Skin of body (tissue), 2 donors: Measurements from ENCODE around the gene APOL5. TPM values are rescaled to one million over a fixed set of nuclear protein-coding genes. Genes with fewer than 3 reads are reported as not detected.
A peak's percentile ranks its signal among the peaks of the same experiment; 100 is the strongest.
"Not testable (repeated sequence)": the region's sequence is repeated elsewhere in the genome, so short reads cannot be mapped to it uniquely, and the experiment has no call there.

ENCODE experiments used
- DNase-seq: peaks from one replicate; lab custom pipeline; 2025; lab: John Stamatoyannopoulos, UW
- total RNA-seq: library from RNA; depleted of rRNA; stranded (reverse); fragments of >200 nt; gene quantifications from one replicate; pipeline ENCODE4 v1.2.3, GENCODE V29; 2014

The APOL5 gene
- total RNA-seq, 1 donor from 2014 or later: 0.69 TPM

- DNase-seq: no peak
Observed at GRCh38 chr22:35708917-35709316, 8.8 kb upstream of the APOL5 start.

- no peak for DNase-seq
Observed at GRCh38 chr22:35711336-35711735, 6.3 kb upstream of the APOL5 start.

DNA sequence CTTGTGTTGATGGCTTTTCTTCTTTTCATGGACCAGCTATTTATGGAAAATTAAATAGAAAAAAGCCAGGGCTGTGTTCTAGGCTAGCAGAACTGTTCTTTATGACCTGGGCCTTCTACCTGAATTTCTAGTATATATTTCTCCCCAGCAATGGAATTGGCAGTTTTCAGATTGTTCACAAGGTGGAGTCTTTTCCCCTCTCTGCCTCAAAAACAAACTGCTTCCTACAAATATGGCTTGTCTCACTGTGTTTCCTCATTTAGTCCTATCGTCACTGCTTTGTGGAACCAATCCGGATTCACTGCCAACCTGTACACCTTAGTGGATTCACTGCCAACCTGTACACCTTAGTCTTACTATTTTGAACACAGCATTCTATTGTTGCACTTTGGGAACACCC is 5.0 kb upstream of the APOL5 start:
- DNase-seq: no peak

DNA sequence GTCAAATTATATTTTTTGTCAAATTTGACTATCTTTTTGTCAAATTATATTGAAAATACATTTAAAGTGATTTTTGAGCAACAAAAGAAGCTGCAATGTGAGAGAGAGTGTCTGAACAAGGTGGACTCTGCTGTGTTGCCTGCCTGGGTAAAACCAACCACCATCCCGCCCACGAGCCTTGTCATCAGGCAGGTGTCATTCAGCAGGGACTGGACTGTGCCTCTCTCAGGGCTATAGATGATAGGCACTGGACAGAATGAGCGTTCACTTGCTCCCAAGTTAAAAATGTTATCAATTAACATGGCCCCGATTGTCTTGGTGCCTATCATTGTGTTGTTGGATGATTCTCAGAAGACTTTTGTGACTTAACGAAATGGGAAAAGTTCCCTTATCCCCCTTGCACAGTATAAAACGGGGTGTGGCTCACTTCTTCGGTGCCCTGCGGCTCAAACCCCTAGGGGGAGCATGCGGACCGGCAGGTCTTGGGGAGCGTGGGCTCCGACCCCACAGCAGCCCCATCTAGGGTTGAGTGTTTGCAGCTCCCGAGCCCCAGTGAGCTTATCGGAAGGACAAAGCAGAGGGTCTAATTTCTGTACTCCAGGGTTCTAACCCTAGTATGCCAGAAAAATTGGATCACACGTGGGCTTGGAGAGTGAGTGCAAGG is 1.7 kb downstream of the APOL5 start:
- no peak for DNase-seq

GRCh38 chr22:35721960-35722359 is 4.3 kb downstream of the APOL5 start:
- DNase-seq: no peak

DNA sequence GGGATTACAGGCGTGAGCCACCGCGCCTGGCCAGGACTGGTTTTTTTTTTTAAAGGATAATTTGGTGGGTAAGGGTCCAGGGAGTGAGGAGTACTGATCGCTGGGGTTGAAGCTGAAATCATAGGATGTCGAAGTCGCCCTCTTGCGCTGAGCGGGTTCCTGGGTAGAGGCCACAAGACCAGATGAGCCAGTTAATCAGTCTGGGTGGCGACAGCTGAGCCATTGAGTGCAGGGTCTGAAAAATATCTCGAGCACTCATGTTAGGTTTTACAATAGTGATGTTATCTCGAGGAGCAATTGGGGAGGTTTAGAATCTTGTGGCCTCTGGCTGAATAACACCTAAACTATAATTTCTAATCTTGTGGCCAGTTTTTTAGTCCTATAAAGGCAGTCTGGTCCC is 7.8 kb downstream of the APOL5 start:
- no peak for DNase-seq

DNA sequence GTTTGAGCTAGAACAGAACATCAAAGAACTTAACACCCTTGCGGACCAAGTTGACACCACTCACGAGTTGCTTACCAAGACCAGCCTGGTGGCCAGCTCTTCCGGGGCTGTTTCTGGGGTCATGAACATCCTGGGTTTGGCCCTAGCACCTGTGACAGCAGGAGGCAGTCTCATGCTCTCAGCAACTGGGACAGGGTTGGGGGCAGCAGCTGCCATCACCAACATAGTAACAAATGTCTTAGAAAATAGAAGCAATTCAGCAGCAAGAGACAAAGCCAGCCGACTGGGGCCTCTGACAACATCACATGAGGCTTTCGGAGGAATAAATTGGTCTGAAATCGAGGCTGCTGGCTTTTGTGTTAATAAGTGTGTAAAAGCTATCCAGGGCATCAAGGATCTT is 8.7 kb downstream of the APOL5 start:
- DNase-seq: no peak

GRCh38 chr22:35726933-35727332 is 9.3 kb downstream of the APOL5 start:
- DNase-seq: no peak

DNA sequence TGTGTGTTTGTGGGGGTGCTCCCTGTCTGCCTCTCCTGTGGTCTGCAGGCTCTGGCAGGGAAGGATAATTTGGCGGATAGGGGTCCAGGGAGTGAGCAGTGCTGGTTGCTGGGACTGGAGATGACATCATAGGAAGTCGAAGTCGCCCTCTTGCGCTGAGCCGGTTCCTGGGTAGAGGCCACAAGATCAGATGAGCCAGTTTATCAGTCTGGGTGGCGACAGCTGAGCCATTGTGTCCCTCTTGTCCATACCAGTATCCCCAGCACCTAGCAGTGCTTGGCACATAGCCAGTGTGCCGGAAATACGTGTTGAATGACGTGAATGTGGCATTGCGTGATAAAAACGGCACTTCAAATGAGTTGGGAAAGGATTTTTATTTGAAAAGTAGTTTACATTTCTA is 9.8 kb downstream of the APOL5 start:
- DNase-seq: no peak

DNA sequence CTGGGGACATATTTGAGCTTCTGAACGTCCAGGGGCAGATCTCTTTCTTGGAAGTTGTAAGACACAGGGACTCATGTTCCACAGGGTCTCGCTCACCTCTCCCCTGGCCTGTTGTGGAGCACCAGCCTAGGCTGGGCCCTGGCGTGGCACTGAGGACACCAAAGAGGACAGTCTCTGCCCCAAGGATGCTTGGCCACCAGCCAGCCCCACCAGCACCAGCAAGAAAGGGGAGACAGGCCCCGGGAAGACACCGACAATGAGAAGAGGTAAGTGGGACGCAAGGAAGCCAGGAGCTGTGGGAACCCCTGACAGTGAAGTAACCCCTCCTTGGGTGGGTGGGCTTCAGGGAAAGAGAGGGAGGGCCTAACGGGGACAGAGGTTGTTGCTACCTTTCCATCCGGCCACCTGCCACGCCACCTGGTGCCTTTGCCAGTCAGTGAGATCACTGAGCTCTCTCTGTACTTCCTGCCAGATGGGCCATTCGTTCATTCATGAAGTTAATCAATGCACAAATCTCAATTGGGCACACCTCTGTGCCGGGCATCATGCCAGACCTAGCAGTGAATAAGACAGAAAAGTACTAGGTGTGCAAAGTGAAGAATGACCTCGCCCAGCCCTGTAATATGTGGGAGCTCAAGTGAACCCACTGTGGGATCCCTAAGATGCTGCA is 11.1 kb downstream of the APOL5 start:
- DNase-seq: no peak

DNA sequence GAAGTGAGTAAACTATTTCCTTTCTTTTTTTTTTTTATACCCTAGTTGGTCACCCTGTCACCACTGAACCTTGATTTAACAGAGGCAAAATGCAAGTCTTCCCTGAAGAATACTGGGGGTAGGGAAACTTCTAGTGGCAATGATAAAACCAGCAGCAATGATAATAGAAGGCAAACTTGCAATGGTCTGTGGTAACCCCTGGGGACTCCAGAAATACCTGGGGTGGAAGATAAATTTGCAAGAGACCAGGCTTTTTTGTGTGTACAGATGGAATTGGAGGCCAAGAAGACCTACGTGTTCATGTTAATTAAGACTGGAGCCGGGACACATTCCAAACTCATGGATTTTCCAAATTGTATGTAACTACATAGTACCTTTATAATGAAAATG is 11.6 kb downstream of the APOL5 start:
- DNase-seq: no peak

DNA sequence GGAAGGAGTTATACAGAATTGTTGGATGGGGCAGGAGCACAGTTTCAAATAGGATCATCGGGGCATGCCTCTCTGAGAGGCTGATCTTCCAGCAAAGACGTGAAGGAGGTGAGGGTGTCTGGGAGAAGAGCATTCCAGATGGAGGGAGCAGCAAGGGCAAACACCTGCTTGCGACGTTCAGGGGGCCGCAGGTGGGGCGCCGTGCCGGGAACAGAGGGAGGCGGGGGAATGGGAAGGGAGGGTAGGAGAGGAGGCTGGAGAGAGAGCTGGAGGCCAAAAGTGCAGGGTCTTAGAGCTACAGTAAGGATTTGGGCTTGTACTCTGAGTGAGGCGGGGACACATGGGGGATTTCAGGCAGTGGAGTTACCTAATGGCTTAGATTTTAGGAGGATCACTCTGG is 13.6 kb downstream of the APOL5 start:
- no peak for DNase-seq

DNA sequence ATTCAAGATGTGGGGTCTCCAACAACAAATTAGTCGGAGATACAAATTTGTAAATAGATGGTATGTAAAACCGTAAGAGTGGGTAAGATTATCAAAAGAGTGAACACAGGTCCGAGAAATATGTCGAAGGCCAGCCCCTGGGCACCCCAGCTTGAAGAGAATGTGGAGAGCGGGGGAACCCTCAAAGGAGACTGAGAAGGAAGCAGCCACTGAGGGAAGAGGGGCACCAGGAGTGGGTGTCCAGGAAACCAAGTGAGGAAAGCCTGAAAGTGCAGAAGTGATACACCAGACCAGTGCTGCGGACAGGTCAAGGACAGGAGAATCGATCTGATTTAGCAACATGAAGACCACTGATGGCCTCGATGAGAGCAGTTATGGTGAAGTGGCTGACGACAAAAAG is 14.4 kb downstream of the APOL5 start:
- no peak for DNase-seq

DNA sequence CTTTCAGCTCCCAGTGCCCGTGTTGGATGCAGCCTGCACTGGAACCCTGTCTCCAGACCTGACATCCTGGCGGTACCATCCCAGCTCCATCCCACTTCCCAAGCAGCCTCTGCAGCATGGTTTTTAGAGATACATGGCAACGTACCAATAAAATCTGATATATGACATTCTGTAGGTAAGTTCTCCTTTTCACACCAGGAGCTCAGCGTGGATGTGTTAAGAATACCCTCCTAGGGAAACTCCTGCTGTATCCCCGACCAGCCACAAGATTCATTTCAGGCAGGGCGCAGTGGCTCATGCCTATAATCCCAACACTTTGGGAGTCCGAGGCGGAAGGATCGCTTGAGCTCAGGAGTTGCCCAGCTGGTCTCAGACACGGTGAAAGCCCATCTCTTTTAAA is 15.4 kb downstream of the APOL5 start:
- no peak for DNase-seq

- DNase-seq: peak; percentile 84
Observed at GRCh38 chr22:35733791-35734516, 16.3 kb downstream of the APOL5 start.

DNA sequence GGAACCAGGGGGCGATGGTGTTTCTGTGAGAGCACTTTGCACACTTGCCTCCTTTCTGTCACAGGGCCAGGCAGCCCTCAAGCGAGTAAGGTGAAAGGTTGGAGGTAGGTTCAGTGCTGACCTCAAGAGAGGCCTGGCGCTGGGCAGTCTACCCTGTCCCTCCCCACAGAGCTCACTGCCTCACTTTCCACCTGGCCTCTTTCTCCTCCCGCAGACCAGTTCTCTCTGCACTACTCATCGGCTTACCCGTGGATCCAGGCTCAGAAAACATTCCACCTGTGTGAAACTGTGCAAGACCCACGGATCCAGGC is 16.8 kb downstream of the APOL5 start:
- no peak for DNase-seq

DNA sequence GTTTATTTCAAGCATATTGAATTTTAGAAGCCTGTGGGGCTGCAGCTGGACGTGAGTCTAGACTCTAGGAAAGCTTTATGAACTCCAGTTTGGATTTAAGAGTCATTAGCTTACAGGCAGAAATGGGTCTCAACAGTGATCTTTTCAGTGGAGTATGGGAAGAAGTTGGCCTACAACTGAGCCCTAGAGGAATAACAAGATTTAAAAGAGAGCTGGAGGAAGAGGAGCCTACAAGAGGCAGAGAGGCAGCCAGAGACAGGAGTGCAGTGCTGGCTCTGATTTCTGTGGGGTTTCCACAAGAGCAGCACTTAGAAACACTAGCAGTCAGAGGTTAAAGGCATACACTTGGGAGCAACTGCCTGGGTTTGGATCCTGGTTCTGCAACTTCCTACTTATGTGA is 17.9 kb downstream of the APOL5 start:
- no peak for DNase-seq

DNA sequence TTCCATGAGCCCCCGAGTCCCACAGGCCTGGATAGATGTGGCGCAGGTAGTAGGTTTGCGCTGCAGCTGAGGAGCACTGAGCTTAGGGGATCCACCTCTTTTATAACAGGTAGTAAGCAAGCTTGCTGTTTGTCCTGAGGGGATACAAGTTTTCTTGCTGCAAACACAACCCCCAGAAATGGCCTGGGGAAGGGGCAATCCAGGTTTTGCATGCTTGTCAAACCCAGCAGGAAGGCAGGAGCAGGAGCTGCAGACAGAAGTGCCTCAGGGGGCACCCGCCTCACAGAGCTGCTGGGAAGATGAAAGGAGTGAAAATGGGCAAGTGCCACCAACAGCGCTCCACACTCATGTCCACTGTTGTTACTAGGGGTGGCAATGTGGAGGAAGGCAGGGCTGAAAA is 18.5 kb downstream of the APOL5 start:
- DNase-seq: no peak

GRCh38 chr22:35736701-35737100 is 19.0 kb downstream of the APOL5 start:
- no peak for DNase-seq

GRCh38 chr22:35737886-35738285 is 20.2 kb downstream of the APOL5 start:
- not testable (repeated sequence) for DNase-seq

DNA sequence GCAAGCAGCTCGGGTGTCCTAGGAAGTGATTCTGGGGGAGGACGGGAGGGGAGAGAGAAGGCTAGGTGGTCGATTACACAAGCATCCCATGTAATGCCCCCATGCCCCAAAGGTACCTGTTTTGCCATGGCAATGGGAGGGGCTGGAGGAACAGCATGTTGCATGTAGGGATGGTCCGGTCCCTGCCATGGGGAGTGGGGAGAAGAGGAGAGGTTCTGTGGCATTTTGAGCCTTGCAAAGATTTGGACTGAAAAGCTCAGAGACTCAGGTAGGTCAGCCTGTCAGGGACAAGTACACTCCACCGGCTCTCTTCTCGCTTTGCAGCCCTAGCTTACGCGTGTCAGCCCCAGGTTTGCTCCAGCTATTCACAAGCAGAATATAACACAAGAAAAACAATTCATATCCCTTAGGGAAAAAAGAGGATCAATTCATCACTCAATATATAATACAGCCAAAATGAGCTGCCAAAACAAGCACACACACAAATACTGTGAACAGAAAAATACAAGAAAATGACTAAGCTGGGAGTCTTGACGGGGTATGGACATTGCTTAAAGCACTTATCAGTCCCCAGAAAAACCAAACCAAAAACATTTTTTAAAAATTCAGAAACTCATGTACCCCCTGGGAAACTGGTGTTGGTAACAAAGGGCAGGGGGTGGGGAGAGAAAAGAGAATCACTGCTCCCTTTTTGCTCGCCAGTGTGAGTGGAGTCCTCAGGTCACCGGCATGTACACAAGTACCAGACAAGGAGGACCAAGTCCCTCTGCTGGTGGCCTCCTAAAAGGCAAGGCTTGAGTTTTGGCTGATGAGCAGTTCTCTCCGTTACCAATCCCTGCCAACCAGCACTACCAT is 21.6 kb downstream of the APOL5 start:
- no peak for DNase-seq

GRCh38 chr22:35739931-35740380 is 22.3 kb downstream of the APOL5 start:
- DNase-seq: no peak
